GM18502 (cell line): Measurements from ENCODE around the gene LENG1.

ENCODE experiments used
- ATAC-seq: cut with Tn5 transposase; IDR thresholded peaks from one replicate; pipeline ENCODE4 v1.9.1; 2021; ENCODE audit warnings: mild to moderate bottlenecking; ENCODE audit not compliant: unreplicated experiment, poor library complexity

The LENG1 gene

DNA sequence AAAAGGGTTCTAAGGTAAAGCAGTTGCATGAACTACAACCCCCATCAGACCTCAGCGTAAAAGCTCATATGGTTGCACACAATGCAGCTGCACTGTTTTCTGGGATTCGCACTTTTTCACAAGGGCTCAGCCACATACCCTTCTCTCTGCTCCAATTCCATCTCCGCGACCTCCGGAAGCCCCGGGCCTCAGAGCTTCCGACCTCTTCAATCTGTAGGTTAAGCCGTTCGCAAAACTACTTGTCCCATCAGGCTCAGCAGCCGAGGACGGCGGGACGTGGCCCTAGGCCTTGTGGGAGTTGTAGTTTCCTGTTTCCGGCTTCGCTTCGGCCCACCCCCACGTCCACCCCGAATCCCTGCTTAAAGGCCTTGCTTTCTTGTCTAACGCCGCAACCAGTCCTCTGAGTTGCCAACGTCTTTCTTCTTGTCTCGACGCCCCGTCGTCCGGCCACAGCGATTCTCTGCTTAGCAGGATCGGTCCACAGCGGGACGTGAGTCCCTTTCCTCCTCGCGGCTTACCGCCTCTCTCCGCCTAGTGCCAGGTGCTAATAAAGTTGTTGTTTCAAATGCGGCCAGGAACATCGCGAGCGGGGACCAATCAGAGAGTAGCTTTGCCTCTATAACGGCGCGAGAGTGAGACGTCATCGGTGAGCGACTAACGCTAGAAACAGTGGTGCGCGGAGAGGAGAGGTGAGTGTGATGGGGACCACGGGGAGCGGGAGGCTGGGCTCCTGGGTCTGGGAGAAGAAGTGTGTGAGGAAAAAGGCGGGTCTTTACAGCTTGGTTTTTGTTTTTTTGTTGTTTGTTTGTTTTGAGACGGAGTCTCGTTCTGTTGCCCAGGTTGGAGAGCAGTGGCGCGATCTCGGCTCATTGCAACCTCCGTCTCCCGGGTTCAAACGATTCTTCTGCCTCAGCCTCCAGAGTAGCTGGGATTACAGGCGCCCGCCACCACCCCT, 44.1 kb downstream of the LENG1 start, which contains the start of the genes PRPF31 and TFPT:
Gene PRPF31, plus strand, starts transcription at position 646 of the 955 bp plus-strand sequence. CDS start 2,525 bp downstream, outside the sequence.
Gene TFPT, minus strand, starts transcription at position 549 of the 955 bp plus-strand sequence. Its CDS starts 388 bp downstream, at position 161.
- peak; percentile 88 for ATAC-seq

- no peak for ATAC-seq
Observed at GRCh38 chr19:54114340-54115108, 45.0 kb downstream of the LENG1 start.

- ATAC-seq, result no peak
Observed at GRCh38 chr19:54109651-54110050, 49.9 kb downstream of the LENG1 start.

- ATAC-seq, result no peak
Observed at GRCh38 chr19:54108496-54108895, 51.0 kb downstream of the LENG1 start.

GRCh38 chr19:54107876-54108490, 51.5 kb downstream of the LENG1 start:
- ATAC-seq, result no peak

- ATAC-seq, result no peak
Observed at GRCh38 chr19:54106716-54107115, 52.8 kb downstream of the LENG1 start.

GRCh38 chr19:54105796-54106195, 53.7 kb downstream of the LENG1 start:
- ATAC-seq, result no peak
